ENCODE measurements around the gene MAP2. TPM values are rescaled to one million over a fixed set of nuclear protein-coding genes. Genes with fewer than 3 reads are reported as not detected.
A peak's percentile ranks its signal among the peaks of the same experiment; 100 is the strongest.

MAP2 gene
- total RNA-seq, 1 experiment from 2014 or later, result 7.4 TPM

DNA sequence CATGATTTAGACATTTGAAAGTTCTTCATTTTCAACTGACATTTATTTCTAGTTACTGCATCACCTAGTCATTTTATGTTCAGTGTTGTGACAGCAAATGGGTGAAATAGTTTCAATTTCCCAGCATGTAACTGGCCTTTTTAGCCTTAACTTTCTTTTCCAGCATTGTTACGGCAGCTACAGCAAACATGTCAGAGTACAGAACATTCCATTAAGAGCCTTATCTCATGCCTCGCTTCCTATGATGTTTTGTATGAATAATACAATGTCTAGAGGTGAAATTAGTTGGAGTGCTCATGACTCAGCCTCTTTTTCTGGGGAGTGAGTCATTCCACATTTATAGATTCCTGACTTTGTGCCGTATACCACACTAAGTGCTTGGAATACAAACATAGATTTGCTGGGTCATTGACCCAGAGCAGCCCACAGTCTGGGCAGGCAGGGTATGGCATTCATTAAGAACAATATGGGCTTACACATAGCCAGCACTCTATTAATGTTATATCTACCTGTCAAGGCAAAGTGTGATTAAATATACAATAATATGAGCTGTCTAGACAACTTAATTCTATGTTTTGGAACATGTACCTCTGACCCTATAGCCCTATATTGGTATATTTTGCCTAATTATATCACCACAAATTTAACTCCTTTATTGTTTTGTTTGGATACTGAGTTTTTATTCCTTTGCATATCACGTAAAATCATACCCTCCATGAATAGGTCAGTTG is 72.2 kb downstream of the MAP2 start:
- no peaks in the 10 kb centered on the region for H3K36me3 ChIP-seq (ENCODE audit: control insufficient read depth in 1 of 2, insufficient read depth in 2 of 2, low read length in 2 of 2)
- POLR2A ChIA-PET, result no interaction called here
- H3K4me2 ChIP-seq (ENCODE audit: low read length), result peak overlapping the region; percentile 62
- H4K20me1 ChIP-seq (ENCODE audit: insufficient read depth), result no peaks in the 10 kb centered on the region
- H3K4me3 ChIP-seq (replicated peaks in 1 of 2; ENCODE audit: low read depth in 1 of 2, low read length in 2 of 2), result 0 out of 4 replicates have a peak overlapping the region, but pooled peaks of 1 of the 2 experiments have one; percentile 11
- ATAC-seq (peak; percentile 97), DNase-seq (ENCODE audit: low read depth, low spot score) (peak; percentile 88)
- RAD21 ChIA-PET (ENCODE audit: low non-redundant PET in 1 of 2, low total read pairs in 2 of 2, uncharacterized antibody in 2 of 2, unreplicated experiment in 2 of 2), result no interaction called here
- no peaks in the 10 kb centered on the region for H3K79me2 ChIP-seq (ENCODE audit: insufficient read depth, low read length)
- H3K4me1 ChIP-seq (ENCODE audit: control insufficient read depth in 1 of 2, insufficient read depth in 2 of 2, low read length in 2 of 2), result peaks cover 16 to 22% of the 10 kb centered on the region in 2 experiments
- no peaks in the 10 kb centered on the region for H3K9me3 ChIP-seq (ENCODE audit: control insufficient read depth in 1 of 2, insufficient read depth in 1 of 2, low read depth in 1 of 2, low read length in 2 of 2)
- no peak overlapping the region for H3K9ac ChIP-seq (ENCODE audit: low read length)
- CTCF ChIA-PET, result interaction anchor here (1.9 kb wide), 1 partner anchor 70 kb away, joined by 5 read pairs; no protein-coding TSS in a partner anchor
- H3K27ac ChIP-seq (ENCODE audit: low read depth, low read length), result peak overlapping the region; percentile 17; the same call in 1 of the 2 replicates
- H2AFZ ChIP-seq (ENCODE audit: low read depth, low read length, poor library complexity, severe bottlenecking), result no peak overlapping the region
- BruUV-seq (replicated peaks), result no TSS peak
- peaks cover 10% of the 10 kb centered on the region; the same call in 1 of the 2 replicates for H3K27me3 ChIP-seq (ENCODE audit: insufficient read depth, low read length)
- no peaks in the 10 kb centered on the region for H3K9me2 ChIP-seq (ENCODE audit: insufficient read depth)
- intact Hi-C loops (cut with micrococcal nuclease), result no loop called here
- TF ChIP-seq POLR2AphosphoS5 (IDR thresholded peaks at IDR 0.05; ENCODE audit: low read depth, low read length), result peak; percentile 47; the same call in 1 of the 2 replicates
- peak; percentile 99 for TF ChIP-seq JUND (IDR thresholded peaks at IDR 0.05)
- peak; percentile 14 for TF ChIP-seq YY1 (IDR thresholded peaks at IDR 0.05; ENCODE audit: extremely low read depth, insufficient replicate concordance, low read depth, low read length)
- peak; percentile 90 for TF ChIP-seq SRF (IDR thresholded peaks at IDR 0.05; ENCODE audit: low read depth)
- peak; percentile 92 for TF ChIP-seq SP1 (IDR thresholded peaks at IDR 0.05; ENCODE audit: low read depth)
- TF ChIP-seq TCF7L2 (IDR thresholded peaks at IDR 0.05; ENCODE audit: borderline replicate concordance, extremely low read depth, insufficient read depth, insufficient read length), result peak; percentile 89
- TF ChIP-seq CEBPB (IDR thresholded peaks at IDR 0.05; ENCODE audit: low read depth), result peak; percentile 79
- peak; percentile 99 for TF ChIP-seq FOSL1 (IDR thresholded peaks at IDR 0.05; ENCODE audit: low read depth)
- peak; percentile 93; the same call in 1 of the 2 replicates for TF ChIP-seq CBX3 (IDR thresholded peaks at IDR 0.05; ENCODE audit: low read depth)
- TF ChIP-seq RAD21 (IDR thresholded peaks at IDR 0.05; ENCODE audit: low read depth), result peak; percentile 40
- TF ChIP-seq, protein P1, sequence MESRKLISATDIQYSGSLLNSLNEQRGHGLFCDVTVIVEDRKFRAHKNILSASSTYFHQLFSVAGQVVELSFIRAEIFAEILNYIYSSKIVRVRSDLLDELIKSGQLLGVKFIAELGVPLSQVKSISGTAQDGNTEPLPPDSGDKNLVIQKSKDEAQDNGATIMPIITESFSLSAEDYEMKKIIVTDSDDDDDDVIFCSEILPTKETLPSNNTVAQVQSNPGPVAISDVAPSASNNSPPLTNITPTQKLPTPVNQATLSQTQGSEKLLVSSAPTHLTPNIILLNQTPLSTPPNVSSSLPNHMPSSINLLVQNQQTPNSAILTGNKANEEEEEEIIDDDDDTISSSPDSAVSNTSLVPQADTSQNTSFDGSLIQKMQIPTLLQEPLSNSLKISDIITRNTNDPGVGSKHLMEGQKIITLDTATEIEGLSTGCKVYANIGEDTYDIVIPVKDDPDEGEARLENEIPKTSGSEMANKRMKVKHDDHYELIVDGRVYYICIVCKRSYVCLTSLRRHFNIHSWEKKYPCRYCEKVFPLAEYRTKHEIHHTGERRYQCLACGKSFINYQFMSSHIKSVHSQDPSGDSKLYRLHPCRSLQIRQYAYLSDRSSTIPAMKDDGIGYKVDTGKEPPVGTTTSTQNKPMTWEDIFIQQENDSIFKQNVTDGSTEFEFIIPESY (IDR thresholded peaks at IDR 0.05; ENCODE audit: extremely low read depth, insufficient replicate concordance, low read length), result no peak
- no peak for TF ChIP-seq EZH2 (IDR thresholded peaks at IDR 0.05)
- TF ChIP-seq ZNF274 (IDR thresholded peaks at IDR 0.05; ENCODE audit: low read depth, low read length), result no peak
- TF ChIP-seq, protein P2, sequence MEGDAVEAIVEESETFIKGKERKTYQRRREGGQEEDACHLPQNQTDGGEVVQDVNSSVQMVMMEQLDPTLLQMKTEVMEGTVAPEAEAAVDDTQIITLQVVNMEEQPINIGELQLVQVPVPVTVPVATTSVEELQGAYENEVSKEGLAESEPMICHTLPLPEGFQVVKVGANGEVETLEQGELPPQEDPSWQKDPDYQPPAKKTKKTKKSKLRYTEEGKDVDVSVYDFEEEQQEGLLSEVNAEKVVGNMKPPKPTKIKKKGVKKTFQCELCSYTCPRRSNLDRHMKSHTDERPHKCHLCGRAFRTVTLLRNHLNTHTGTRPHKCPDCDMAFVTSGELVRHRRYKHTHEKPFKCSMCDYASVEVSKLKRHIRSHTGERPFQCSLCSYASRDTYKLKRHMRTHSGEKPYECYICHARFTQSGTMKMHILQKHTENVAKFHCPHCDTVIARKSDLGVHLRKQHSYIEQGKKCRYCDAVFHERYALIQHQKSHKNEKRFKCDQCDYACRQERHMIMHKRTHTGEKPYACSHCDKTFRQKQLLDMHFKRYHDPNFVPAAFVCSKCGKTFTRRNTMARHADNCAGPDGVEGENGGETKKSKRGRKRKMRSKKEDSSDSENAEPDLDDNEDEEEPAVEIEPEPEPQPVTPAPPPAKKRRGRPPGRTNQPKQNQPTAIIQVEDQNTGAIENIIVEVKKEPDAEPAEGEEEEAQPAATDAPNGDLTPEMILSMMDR (IDR thresholded peaks at IDR 0.05 in 2 of 3, conservative IDR thresholded peaks at IDR 0.05 in 1 of 3; ENCODE audit: borderline replicate concordance in 1 of 3, insufficient read depth in 1 of 3, low read depth in 2 of 3, low read length in 2 of 3), result no peak
- TF ChIP-seq ELF1 (IDR thresholded peaks at IDR 0.05; ENCODE audit: borderline replicate concordance, low read depth), result no peak; the same call in 1 of the 2 replicates
- TF ChIP-seq, protein P3, sequence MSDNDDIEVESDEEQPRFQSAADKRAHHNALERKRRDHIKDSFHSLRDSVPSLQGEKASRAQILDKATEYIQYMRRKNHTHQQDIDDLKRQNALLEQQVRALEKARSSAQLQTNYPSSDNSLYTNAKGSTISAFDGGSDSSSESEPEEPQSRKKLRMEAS (IDR thresholded peaks at IDR 0.05), result peak; percentile 62
- TF ChIP-seq, protein P4, sequence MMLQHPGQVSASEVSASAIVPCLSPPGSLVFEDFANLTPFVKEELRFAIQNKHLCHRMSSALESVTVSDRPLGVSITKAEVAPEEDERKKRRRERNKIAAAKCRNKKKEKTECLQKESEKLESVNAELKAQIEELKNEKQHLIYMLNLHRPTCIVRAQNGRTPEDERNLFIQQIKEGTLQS (IDR thresholded peaks at IDR 0.05), result peak; percentile 91
- TF ChIP-seq POLR2A (IDR thresholded peaks at IDR 0.05; ENCODE audit: borderline replicate concordance, extremely low read depth, insufficient read depth, insufficient read length), result no peak
- peak; percentile 87 for TF ChIP-seq SIN3A (IDR thresholded peaks at IDR 0.05; ENCODE audit: low read depth)
